Retinal pigment epithelial cell (primary cell): ENCODE results near the gene LRRC49.
A peak's percentile ranks its signal among the peaks of the same experiment; 100 is the strongest.
"Not testable (repeated sequence)": the region's sequence is repeated elsewhere in the genome, so short reads cannot be mapped to it uniquely, and the experiment has no call there.

Experiments
- DNase-seq: peaks from one replicate; pipeline ENCODE4 v3.0.0-alpha.2; 2010; ENCODE audit warnings: low read depth
- H3K4me3 ChIP-seq: 2 replicates; pipeline ENCODE4 v1.5.1; 2011; ENCODE audit warnings: mild to moderate bottlenecking, low read length, control low read depth, moderate library complexity
- TF ChIP-seq, protein P1 (sequence below): conservative IDR thresholded peaks from 2 replicates; pipeline ENCODE4 v1.5.1; 2011; ENCODE audit warnings: low read depth, low read length, control low read depth, inconsistent platforms

The LRRC49 gene

DNA sequence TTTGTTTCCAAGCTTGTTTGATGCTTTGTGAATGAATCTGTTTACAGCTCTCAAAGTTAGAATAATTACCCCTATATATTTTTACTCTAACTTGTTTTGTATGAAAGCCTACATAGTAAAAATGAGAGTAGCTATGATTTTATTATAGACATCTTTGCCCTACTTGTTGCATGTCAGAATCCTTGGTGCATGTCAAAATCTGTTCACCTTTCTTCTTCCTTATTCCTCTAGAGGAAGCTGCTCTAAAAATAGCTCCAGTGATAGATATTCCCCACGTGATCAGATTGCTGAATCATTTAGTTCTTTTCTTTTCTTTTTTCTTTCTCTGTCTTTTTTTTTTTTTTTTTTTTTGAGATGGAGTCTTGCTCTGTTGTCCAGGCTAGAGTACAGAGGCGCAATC lies 39.8 kb downstream of the LRRC49 start:
- no peak overlapping the region for H3K4me3 ChIP-seq
- DNase-seq = no peak
- TF ChIP-seq, protein P1, sequence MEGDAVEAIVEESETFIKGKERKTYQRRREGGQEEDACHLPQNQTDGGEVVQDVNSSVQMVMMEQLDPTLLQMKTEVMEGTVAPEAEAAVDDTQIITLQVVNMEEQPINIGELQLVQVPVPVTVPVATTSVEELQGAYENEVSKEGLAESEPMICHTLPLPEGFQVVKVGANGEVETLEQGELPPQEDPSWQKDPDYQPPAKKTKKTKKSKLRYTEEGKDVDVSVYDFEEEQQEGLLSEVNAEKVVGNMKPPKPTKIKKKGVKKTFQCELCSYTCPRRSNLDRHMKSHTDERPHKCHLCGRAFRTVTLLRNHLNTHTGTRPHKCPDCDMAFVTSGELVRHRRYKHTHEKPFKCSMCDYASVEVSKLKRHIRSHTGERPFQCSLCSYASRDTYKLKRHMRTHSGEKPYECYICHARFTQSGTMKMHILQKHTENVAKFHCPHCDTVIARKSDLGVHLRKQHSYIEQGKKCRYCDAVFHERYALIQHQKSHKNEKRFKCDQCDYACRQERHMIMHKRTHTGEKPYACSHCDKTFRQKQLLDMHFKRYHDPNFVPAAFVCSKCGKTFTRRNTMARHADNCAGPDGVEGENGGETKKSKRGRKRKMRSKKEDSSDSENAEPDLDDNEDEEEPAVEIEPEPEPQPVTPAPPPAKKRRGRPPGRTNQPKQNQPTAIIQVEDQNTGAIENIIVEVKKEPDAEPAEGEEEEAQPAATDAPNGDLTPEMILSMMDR = no peak

DNA sequence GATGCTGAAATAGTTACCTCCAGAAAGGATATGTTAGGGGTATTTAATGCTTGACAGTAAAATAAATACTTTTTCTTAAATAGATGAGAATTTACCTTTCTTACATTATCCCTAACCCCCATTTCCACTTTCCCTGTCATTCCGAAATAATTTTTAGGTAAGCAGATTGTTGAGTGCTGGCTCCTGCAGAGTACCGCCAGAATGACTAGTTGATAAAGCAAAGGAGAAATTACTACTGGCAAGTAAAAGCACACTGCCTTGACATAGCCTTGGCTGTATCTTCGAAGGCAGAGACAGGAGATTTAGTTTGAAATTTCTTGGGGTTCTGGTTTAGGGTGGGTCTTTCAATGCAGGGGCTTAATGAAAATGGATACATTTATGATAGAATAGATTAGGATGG lies 40.8 kb downstream of the LRRC49 start:
- no peak overlapping the region for H3K4me3 ChIP-seq
- DNase-seq = no peak
- TF ChIP-seq, protein P1 = no peak

DNA sequence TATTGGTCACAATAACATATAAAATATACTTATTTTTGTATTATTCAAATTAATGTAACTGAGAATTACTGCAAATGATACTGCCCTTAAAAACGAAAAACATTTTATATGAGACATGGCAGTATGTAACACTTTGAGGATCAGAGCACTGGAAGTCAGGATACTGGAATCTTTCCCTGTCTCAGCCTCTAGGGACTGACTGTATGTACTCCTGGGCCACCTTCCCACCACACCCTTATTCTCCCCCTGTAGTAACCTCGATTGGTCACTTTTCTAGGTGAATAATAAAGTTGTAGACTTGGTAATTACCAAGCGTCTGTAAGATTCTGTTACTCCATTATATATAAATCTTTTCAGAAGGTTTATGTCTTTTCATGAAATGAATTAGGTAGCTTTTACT lies 43.0 kb downstream of the LRRC49 start:
- DNase-seq = no peak
- TF ChIP-seq, protein P1 = no peak
- H3K4me3 ChIP-seq = no peak overlapping the region

DNA sequence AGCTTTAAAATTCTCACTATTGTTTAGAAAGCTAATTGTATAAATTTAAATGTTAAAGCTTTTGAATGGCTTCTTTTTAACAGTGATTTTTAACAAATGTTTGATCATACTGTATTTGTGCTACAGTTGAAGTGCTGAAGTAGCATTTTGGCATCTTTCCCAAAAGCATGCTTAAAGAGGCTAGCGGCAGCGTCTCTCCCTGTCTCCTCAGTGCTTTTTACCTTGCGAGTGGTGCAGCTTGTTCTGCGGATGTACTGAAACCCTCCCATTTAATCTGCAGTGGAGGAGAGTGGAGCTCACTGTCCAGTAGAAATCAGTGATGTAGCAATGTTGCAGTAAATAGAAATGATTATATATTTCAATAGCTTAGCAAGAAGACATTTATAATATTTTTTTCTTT lies 43.7 kb downstream of the LRRC49 start:
- H3K4me3 ChIP-seq = no peak overlapping the region
- TF ChIP-seq, protein P1 = no peak
- peak; percentile 34 for DNase-seq

DNA sequence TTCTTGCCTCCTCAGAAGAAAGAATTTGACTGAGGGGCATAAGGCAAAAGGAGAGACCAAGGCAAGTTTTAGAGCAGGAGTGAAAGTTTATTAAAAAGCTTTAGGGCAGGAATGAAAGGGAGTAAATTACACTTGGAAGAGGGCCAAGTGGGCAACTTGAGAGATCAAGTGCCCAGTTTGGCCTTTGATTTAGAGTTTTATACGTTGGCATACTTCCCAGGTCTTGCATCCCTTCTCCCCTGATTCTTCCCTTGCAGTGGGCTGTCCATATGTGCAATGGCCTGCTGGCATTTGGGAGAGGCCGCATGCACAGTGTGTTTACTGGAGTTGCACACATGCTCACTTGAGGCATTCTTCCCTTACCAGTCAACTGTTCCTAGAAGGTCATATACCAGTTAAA lies 50.7 kb downstream of the LRRC49 start:
- not testable (repeated sequence) for DNase-seq, H3K4me3 ChIP-seq

DNA sequence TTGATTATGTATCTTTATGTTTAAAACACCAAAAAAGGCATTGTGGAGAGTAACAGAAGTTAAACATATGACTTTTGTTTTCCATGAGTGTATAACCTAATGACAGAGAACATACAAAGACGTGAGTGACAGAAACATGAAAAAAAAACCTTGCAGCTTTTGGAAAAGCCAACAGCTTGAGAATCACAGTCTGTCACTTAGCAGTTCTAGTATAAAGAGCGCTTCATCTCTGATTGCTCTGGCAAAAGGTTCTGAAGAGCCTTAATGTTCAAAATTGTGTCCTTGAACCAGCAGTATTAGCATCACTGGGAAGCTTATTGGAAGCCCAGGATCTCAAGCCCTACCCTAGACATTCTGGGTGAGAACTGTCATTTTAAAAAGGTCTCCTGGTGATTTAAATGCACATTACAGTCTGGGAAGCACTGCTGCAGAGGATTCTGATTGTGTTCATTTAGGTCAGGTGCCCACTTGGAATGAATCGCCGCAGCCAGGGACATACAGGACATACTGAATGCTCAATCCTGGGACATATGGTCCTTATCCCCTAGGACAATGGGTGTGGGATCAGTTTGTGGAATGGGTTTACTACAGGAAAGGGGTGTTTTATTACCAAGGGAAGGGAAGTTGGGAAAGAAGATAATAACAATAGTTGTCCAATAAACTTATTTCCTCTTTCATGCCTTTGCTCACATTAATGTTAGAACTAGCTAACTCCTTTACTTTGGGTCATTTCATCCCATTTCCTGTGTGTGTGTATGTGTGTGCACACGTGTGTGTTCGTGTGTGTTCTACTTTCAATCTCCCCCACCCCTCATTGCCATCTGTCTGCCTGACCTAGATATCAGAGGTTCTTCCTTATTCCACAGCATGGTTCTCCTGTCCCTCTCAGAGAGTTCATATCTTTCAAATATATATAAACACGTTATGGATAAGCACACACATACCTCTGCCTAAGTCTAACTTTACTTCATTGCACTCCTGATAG lies 55.0 kb downstream of the LRRC49 start:
- no peak overlapping the region for H3K4me3 ChIP-seq
- TF ChIP-seq, protein P1 = no peak
- no peak for DNase-seq

DNA sequence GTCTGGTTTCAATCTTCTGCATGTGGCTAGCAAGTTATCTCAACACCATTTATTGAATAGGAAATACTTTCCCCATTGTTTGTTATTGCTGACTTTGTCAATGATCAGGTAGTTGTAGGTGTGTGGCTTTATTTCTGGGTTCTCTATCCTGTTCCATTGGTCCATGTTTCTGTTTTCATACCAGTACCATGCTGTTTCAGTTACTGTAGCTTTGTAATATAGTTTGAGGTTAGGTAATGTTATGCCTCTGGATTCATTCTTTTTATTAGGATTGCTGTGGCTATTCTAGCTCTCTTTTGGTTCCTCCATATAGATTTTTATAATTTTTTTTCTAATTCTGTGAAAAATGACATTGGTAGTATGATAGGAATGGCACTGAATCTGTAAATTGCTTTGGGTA lies 58.3 kb downstream of the LRRC49 start:
- TF ChIP-seq, protein P1 = no peak
- DNase-seq = no peak
- H3K4me3 ChIP-seq = no peak overlapping the region
